H9 (cell line): ENCODE data around the gene RPA1. TPM values are rescaled to one million over a fixed set of nuclear protein-coding genes. Genes with fewer than 3 reads are reported as not detected.

ENCODE experiments used
- DNase-seq: peaks from one replicate; pipeline ENCODE4 v3.0.0-alpha.2; 2017
- H2AFZ ChIP-seq: one replicate; pipeline ENCODE4 v1.6.1; 2013; ENCODE audit warnings: mild to moderate bottlenecking, low read length, control low read depth, moderate library complexity
- H2AK5ac ChIP-seq: 2 replicates; pipeline ENCODE4 v1.6.1; 2013; ENCODE audit warnings: low read length, control low read depth, mixed read lengths; ENCODE audit not compliant: insufficient read length
- H2BK120ac ChIP-seq: one replicate; pipeline ENCODE4 v1.6.1; 2013; ENCODE audit warnings: low read depth, mild to moderate bottlenecking, low read length, control low read depth, inconsistent platforms; ENCODE audit not compliant: poor library complexity, severe bottlenecking
- H2BK12ac ChIP-seq: 2 replicates; pipeline ENCODE4 v1.6.1; 2013; ENCODE audit warnings: low read length, control low read depth, mixed read lengths, low read depth; ENCODE audit not compliant: insufficient read length
- H2BK15ac ChIP-seq: 2 replicates; pipeline ENCODE4 v1.6.1; 2013; ENCODE audit warnings: low read depth, low read length, control low read depth
- H2BK20ac ChIP-seq: one replicate; pipeline ENCODE4 v1.6.1; 2013; ENCODE audit warnings: low read depth, mild to moderate bottlenecking, low read length, control low read depth, inconsistent platforms; ENCODE audit not compliant: poor library complexity, severe bottlenecking
- H2BK5ac ChIP-seq: 2 replicates; pipeline ENCODE4 v1.6.1; 2013; ENCODE audit warnings: low read length, control low read depth, mixed read lengths; ENCODE audit not compliant: insufficient read length
- H3K14ac ChIP-seq: 2 replicates; pipeline ENCODE4 v1.6.1; 2013; ENCODE audit warnings: low read length, control low read depth; ENCODE audit not compliant: insufficient read depth
- H3K18ac ChIP-seq: 2 replicates; pipeline ENCODE4 v1.6.1; 2013; ENCODE audit warnings: low read depth, mild to moderate bottlenecking, mixed read lengths, low read length, control low read depth; ENCODE audit not compliant: insufficient read length
- H3K23ac ChIP-seq: 2 replicates; pipeline ENCODE4 v1.6.1; 2013; ENCODE audit warnings: low read length, control low read depth, mixed read lengths, low read depth; ENCODE audit not compliant: insufficient read length
- H3K23me2 ChIP-seq: 2 replicates; pipeline ENCODE4 v1.6.1; 2013; ENCODE audit warnings: low read depth, mild to moderate bottlenecking, mixed read lengths, low read length, control low read depth; ENCODE audit not compliant: insufficient read length, poor library complexity, severe bottlenecking
- H3K27ac ChIP-seq: 2 replicates; pipeline ENCODE4 v1.5.1; 2013; ENCODE audit warnings: low read length, control low read depth, mixed read lengths, low read depth; ENCODE audit not compliant: insufficient read length
- H3K27me3 ChIP-seq: 2 replicates; pipeline ENCODE4 v1.6.1; 2013; ENCODE audit warnings: low read length, control low read depth, inconsistent platforms; ENCODE audit not compliant: insufficient read depth
- H3K4ac ChIP-seq: 2 replicates; pipeline ENCODE4 v1.6.1; 2013; ENCODE audit warnings: low read depth, mild to moderate bottlenecking, control low read depth, inconsistent platforms, low read length, moderate library complexity
- H3K4me1 ChIP-seq: 2 replicates; pipeline ENCODE4 v1.6.1; 2013; ENCODE audit warnings: low read length, control low read depth, inconsistent platforms; ENCODE audit not compliant: insufficient read depth
- H3K4me2 ChIP-seq: 2 replicates; pipeline ENCODE4 v1.6.1; 2013; ENCODE audit warnings: low read length, control low read depth, mixed read lengths; ENCODE audit not compliant: insufficient read length, insufficient read depth
- H3K56ac ChIP-seq: 2 replicates; pipeline ENCODE4 v1.6.1; 2013; ENCODE audit warnings: low read depth, mild to moderate bottlenecking, mixed read lengths, low read length, control low read depth; ENCODE audit not compliant: insufficient read length
- H3K79me1 ChIP-seq: 2 replicates; pipeline ENCODE4 v1.6.1; 2013; ENCODE audit warnings: low read depth, mild to moderate bottlenecking, moderate library complexity, low read length, control low read depth, inconsistent platforms; ENCODE audit not compliant: insufficient read depth, poor library complexity, severe bottlenecking
- H3K79me2 ChIP-seq: 2 replicates; pipeline ENCODE4 v1.6.1; 2013; ENCODE audit warnings: low read length, control low read depth, inconsistent platforms; ENCODE audit not compliant: insufficient read depth
- H3K9ac ChIP-seq: 2 replicates; pipeline ENCODE4 v1.6.1; 2013; ENCODE audit warnings: low read length, control low read depth, mixed read lengths; ENCODE audit not compliant: insufficient read length; ENCODE audit errors: extremely low read depth
- H3K9me3 ChIP-seq: one replicate; pipeline ENCODE4 v1.6.1; 2013; ENCODE audit warnings: low read depth, low read length, inconsistent platforms; ENCODE audit not compliant: control insufficient read depth
- H3T11ph ChIP-seq: one replicate; pipeline ENCODE4 v1.6.1; 2013; ENCODE audit warnings: mild to moderate bottlenecking, low read length, control low read depth, inconsistent platforms
- H4K20me1 ChIP-seq: one replicate; pipeline ENCODE4 v1.6.1; 2013; ENCODE audit not compliant: control insufficient read depth, insufficient read length, insufficient read depth
- H4K5ac ChIP-seq: 2 replicates; pipeline ENCODE4 v1.6.1; 2013; ENCODE audit warnings: low read depth, mild to moderate bottlenecking, mixed read lengths, low read length, control low read depth; ENCODE audit not compliant: insufficient read length
- H4K8ac ChIP-seq: replicated peaks from 2 replicates; pipeline ENCODE4 v1.6.1; 2013; ENCODE audit warnings: low read length, control low read depth, mixed read lengths, low read depth; ENCODE audit not compliant: insufficient read length
- H4K91ac ChIP-seq: 2 replicates; pipeline ENCODE4 v1.6.1; 2013; ENCODE audit warnings: low read depth, mild to moderate bottlenecking, moderate library complexity, mixed read lengths, low read length, control low read depth; ENCODE audit not compliant: insufficient read length
- H3K27ac Mint-ChIP-seq, 3 experiments: 2 replicates in 2 of 3; 3 replicates in 1 of 3; pipeline ENCODE4 v1.8.0; 2020 to 2021; ENCODE audit warnings: mixed read lengths in 3 of 3, mild to moderate bottlenecking in 1 of 3, moderate library complexity in 1 of 3
- H3K27me3 Mint-ChIP-seq: 2 replicates; pipeline ENCODE4 v1.8.0; 2021; ENCODE audit warnings: low read depth, mild to moderate bottlenecking, moderate library complexity, mixed read lengths
- H3K36me3 Mint-ChIP-seq, 3 experiments: 2 replicates in 2 of 3; 3 replicates in 1 of 3; pipeline ENCODE4 v1.8.0; 2020 to 2021; ENCODE audit warnings: low read depth in 3 of 3, mixed read lengths in 3 of 3; ENCODE audit not compliant: insufficient read depth in 1 of 3
- H3K4me1 Mint-ChIP-seq, 2 experiments: 2 replicates each; pipeline ENCODE4 v1.8.0; 2020; ENCODE audit warnings: mixed read lengths in 2 of 2
- H3K4me3 Mint-ChIP-seq, 2 experiments: 2 replicates in 1 of 2; 3 replicates in 1 of 2; pipeline ENCODE4 v1.8.0; 2020 to 2021; ENCODE audit warnings: mild to moderate bottlenecking in 2 of 2, mixed read lengths in 2 of 2, moderate library complexity in 1 of 2
- H3K9me3 Mint-ChIP-seq, 2 experiments: 2 replicates in 1 of 2; 3 replicates in 1 of 2; pipeline ENCODE4 v1.8.0; 2020; ENCODE audit warnings: mild to moderate bottlenecking in 2 of 2, mixed read lengths in 2 of 2, moderate library complexity in 1 of 2
- CTCF ChIP-seq: fragments of 200-600 bp; sonication (generic); conservative IDR thresholded peaks from 3 replicates; pipeline ENCODE4 v1.8.0; 2021; ENCODE audit warnings: antibody characterized with exemption, mild to moderate bottlenecking
- WGBS: extraction: QIAGEN DNeasy Blood & Tissue Kit; methylation state at CpG from one replicate; pipeline ENCODE4 v1.1.7; 2013; ENCODE audit warnings: missing lambda C conversion rate, low lambda C conversion rate, mixed read lengths; ENCODE audit not compliant: insufficient read length; ENCODE audit errors: extremely low coverage; 5-methylcytosine and 5-hydroxymethylcytosine counted together
- total RNA-seq: library from RNA; stranded (reverse); gene quantifications from 2 replicates; pipeline ENCODE4 v1.2.1, GENCODE V29; 2021

Gene RPA1
- total RNA-seq, 1 experiment from 2014 or later: 215 TPM

- Histone ChIP-seq H3K4me1 (no peaks in the 10 kb centered on the region), H2BK20ac (no peak overlapping the region), H2AFZ (no peak overlapping the region), H3K23me2 (no peaks in the 10 kb centered on the region), H3K4me2 (no peak overlapping the region), H3K14ac (no peak overlapping the region), H3K9me3 (no peaks in the 10 kb centered on the region), H4K20me1 (no peaks in the 10 kb centered on the region), H3K79me2 (no peaks in the 10 kb centered on the region), H3K27ac (no peak overlapping the region), H3K23ac (no peak overlapping the region), H3T11ph (no peak overlapping the region), H4K8ac (no peak overlapping the region), H2BK5ac (no peak overlapping the region), H2BK12ac (no peak overlapping the region), H2AK5ac (no peak overlapping the region), H3K4ac (no peak overlapping the region), H2BK120ac (no peak overlapping the region), H3K56ac (no peak overlapping the region), H3K18ac (no peak overlapping the region), H3K27me3 (no peaks in the 10 kb centered on the region), H2BK15ac (no peak overlapping the region), H3K79me1 (no peaks in the 10 kb centered on the region), H4K5ac (no peak overlapping the region), H4K91ac (no peak overlapping the region), H3K9ac (no peak overlapping the region)
- WGBS: no CpG with 5 or more reads among the region's 18 CpGs
- Mint-ChIP-seq H3K27ac (no peak overlapping the region), H3K4me3 (no peak overlapping the region), H3K27me3 (peaks cover 3% of the 10 kb centered on the region), H3K4me1 (no peaks in the 10 kb centered on the region), H3K36me3 (peaks cover 25 to 68% (median 59%) of the 10 kb centered on the region in 3 experiments), H3K9me3 (no peaks in the 10 kb centered on the region)
- DNase-seq: no peak
- TF ChIP-seq CTCF: no peak
These were observed 67.4 kb downstream of the RPA1 start for GRCh38 chr17:1897105-1897656.
